Neuronal stem cell (in vitro differentiated cells): ENCODE results near the gene THOC6.
A peak's percentile ranks its signal among the peaks of the same experiment; 100 is the strongest.

ENCODE experiments used
- DNase-seq: peaks from one replicate; pipeline ENCODE4 v3.0.0-alpha.2; 2013; ENCODE audit warnings: low spot score
- H2AFZ ChIP-seq: one replicate; pipeline ENCODE4 v1.6.1; 2013; ENCODE audit warnings: mild to moderate bottlenecking, low read length, inconsistent platforms
- H2AK5ac ChIP-seq: 2 replicates; pipeline ENCODE4 v1.6.1; 2013; ENCODE audit warnings: low read depth, mild to moderate bottlenecking, inconsistent platforms, low read length, moderate library complexity, mixed read lengths
- H2BK120ac ChIP-seq: 2 replicates; pipeline ENCODE4 v1.6.1; 2013; ENCODE audit warnings: low read depth, mild to moderate bottlenecking, inconsistent platforms, low read length, moderate library complexity, mixed read lengths
- H2BK12ac ChIP-seq: one replicate; pipeline ENCODE4 v1.6.1; 2013; ENCODE audit warnings: low read length, inconsistent platforms
- H2BK15ac ChIP-seq: 2 replicates; pipeline ENCODE4 v1.6.1; 2013; ENCODE audit warnings: mild to moderate bottlenecking, low read length, inconsistent platforms, mixed read lengths
- H2BK5ac ChIP-seq: one replicate; pipeline ENCODE4 v1.6.1; 2013; ENCODE audit warnings: inconsistent platforms, mild to moderate bottlenecking, low read length, moderate library complexity
- H3K14ac ChIP-seq: one replicate; pipeline ENCODE4 v1.6.1; 2013; ENCODE audit warnings: low read length, inconsistent platforms
- H3K18ac ChIP-seq: 2 replicates; pipeline ENCODE4 v1.6.1; 2013; ENCODE audit warnings: low read length, inconsistent platforms
- H3K23ac ChIP-seq: 2 replicates; pipeline ENCODE4 v1.6.1; 2013; ENCODE audit warnings: low read depth, mild to moderate bottlenecking, mixed read lengths, low read length, inconsistent platforms; ENCODE audit not compliant: poor library complexity
- H3K27ac ChIP-seq: replicated peaks from 3 replicates; pipeline ENCODE4 v1.5.1; 2013; ENCODE audit warnings: low read length, inconsistent platforms
- H3K27me3 ChIP-seq, 3 experiments: 2 replicates each; pipeline ENCODE4 v1.6.1; 2013; ENCODE audit warnings: low read length in 3 of 3, mild to moderate bottlenecking in 2 of 3, inconsistent platforms in 1 of 3, low read depth in 1 of 3, mixed read lengths in 1 of 3, moderate library complexity in 1 of 3; ENCODE audit not compliant: control insufficient read depth in 3 of 3, insufficient read depth in 3 of 3
- H3K36me3 ChIP-seq, 2 donors: replicated peaks in 1 of 2; 2 replicates each; pipeline ENCODE4 v1.6.1; 2013; ENCODE audit warnings: low read length in 2 of 2; ENCODE audit not compliant: control insufficient read depth in 2 of 2, insufficient read depth in 2 of 2
- H3K4ac ChIP-seq: 2 replicates; pipeline ENCODE4 v1.6.1; 2013; ENCODE audit warnings: inconsistent platforms, mild to moderate bottlenecking, low read length, moderate library complexity
- H3K4me1 ChIP-seq, 2 donors: 1 replicate in 1 of 2; 2 replicates in 1 of 2; pipeline ENCODE4 v1.6.1; 2013; ENCODE audit warnings: low read length in 2 of 2, low read depth in 1 of 2; ENCODE audit not compliant: control insufficient read depth in 2 of 2, insufficient read depth in 1 of 2
- H3K4me2 ChIP-seq: one replicate; pipeline ENCODE4 v1.6.1; 2013; ENCODE audit warnings: mild to moderate bottlenecking, low read length, inconsistent platforms; ENCODE audit not compliant: insufficient read depth, poor library complexity, severe bottlenecking
- H3K4me3 ChIP-seq, 2 donors: 2 replicates each; pipeline ENCODE4 v1.5.1; 2013; ENCODE audit warnings: low read length in 2 of 2, mild to moderate bottlenecking in 2 of 2, inconsistent platforms in 1 of 2, moderate library complexity in 1 of 2
- H3K79me1 ChIP-seq: one replicate; pipeline ENCODE4 v1.6.1; 2013; ENCODE audit warnings: low read depth, mild to moderate bottlenecking, inconsistent platforms, low read length, moderate library complexity
- H3K9ac ChIP-seq: one replicate; pipeline ENCODE4 v1.6.1; 2013; ENCODE audit warnings: mild to moderate bottlenecking, low read depth, low read length, inconsistent platforms; ENCODE audit not compliant: poor library complexity
- H3K9me3 ChIP-seq, 2 donors: replicated peaks in 1 of 2; 2 replicates each; pipeline versions ENCODE3 to v1.6.1; 2013; ENCODE audit warnings: low read length in 2 of 2, mild to moderate bottlenecking in 2 of 2, inconsistent platforms in 1 of 2, low read depth in 1 of 2, mixed read lengths in 1 of 2, moderate library complexity in 1 of 2; ENCODE audit not compliant: control insufficient read depth in 2 of 2, insufficient read depth in 1 of 2
- H4K8ac ChIP-seq: one replicate; pipeline ENCODE4 v1.6.1; 2013; ENCODE audit warnings: low read depth, mild to moderate bottlenecking, inconsistent platforms, low read length, moderate library complexity
- H4K91ac ChIP-seq: one replicate; pipeline ENCODE4 v1.6.1; 2013; ENCODE audit warnings: low read length, low read depth, mild to moderate bottlenecking, inconsistent platforms; ENCODE audit not compliant: poor library complexity
- WGBS, 2 donors: extraction: QIAGEN DNeasy Blood & Tissue Kit; methylation state at CpG; one replicate each; pipeline ENCODE4 v1.1.7; 2013; ENCODE audit warnings: missing lambda C conversion rate in 2 of 2, mixed read lengths in 1 of 2; ENCODE audit not compliant: insufficient read length in 2 of 2, insufficient replicate concordance in 1 of 2; ENCODE audit errors: extremely low coverage in 2 of 2; 5-methylcytosine and 5-hydroxymethylcytosine counted together

The THOC6 gene

GRCh38 chr16:3025032-3026002 is 1.5 kb downstream of the THOC6 start:
- H2AFZ ChIP-seq, result no peak overlapping the region
- H2BK5ac ChIP-seq, result no peak overlapping the region
- H3K4me2 ChIP-seq, result no peak overlapping the region
- H3K14ac ChIP-seq, result no peak overlapping the region
- peaks cover 3% of the 10 kb centered on the region for H3K79me1 ChIP-seq
- H3K9ac ChIP-seq, result no peak overlapping the region
- no peaks in the 10 kb centered on the region for H3K9me3 ChIP-seq
- no peak overlapping the region for H2AK5ac ChIP-seq
- DNase-seq, result no peak
- no peak overlapping the region for H3K27ac ChIP-seq
- H3K36me3 ChIP-seq, result peaks cover 9 to 26% of the 10 kb centered on the region in 2 donors
- no peak overlapping the region for H3K4ac ChIP-seq
- H3K27me3 ChIP-seq, result no peaks in the 10 kb centered on the region
- H3K18ac ChIP-seq, result no peak overlapping the region
- no peak overlapping the region for H4K8ac ChIP-seq
- no peak overlapping the region for H3K23ac ChIP-seq
- H4K91ac ChIP-seq, result no peak overlapping the region
- no CpG with 5 or more reads among the region's 18 CpGs for WGBS, 2 donors
- no peak overlapping the region for H2BK12ac ChIP-seq
- H2BK15ac ChIP-seq, result no peak overlapping the region
- H3K4me1 ChIP-seq, result peaks cover 23% of the 10 kb centered on the region in 2 donors
- no peak overlapping the region for H2BK120ac ChIP-seq
- H3K4me3 ChIP-seq, result no peak overlapping the region

GRCh38 chr16:3026003-3026378 is 2.2 kb downstream of the THOC6 start:
- no CpG with 5 or more reads among the region's 8 CpGs for WGBS, 2 donors
- no peak overlapping the region for H2BK15ac ChIP-seq
- H3K4me1 ChIP-seq, result peaks cover 23 to 27% of the 10 kb centered on the region in 2 donors
- H4K91ac ChIP-seq, result no peak overlapping the region
- H2AK5ac ChIP-seq, result no peak overlapping the region
- no peak overlapping the region for H2BK12ac ChIP-seq
- no peak overlapping the region for H2BK5ac ChIP-seq
- peaks cover 3% of the 10 kb centered on the region for H3K79me1 ChIP-seq
- H2AFZ ChIP-seq, result no peak overlapping the region
- H3K9me3 ChIP-seq, result no peaks in the 10 kb centered on the region
- H2BK120ac ChIP-seq, result no peak overlapping the region
- H3K4ac ChIP-seq, result no peak overlapping the region
- H3K23ac ChIP-seq, result no peak overlapping the region
- no peak overlapping the region for H3K9ac ChIP-seq
- H3K18ac ChIP-seq, result no peak overlapping the region
- no peak overlapping the region for H3K4me2 ChIP-seq
- H4K8ac ChIP-seq, result no peak overlapping the region
- H3K4me3 ChIP-seq, result no peak overlapping the region
- no peak overlapping the region for H3K27ac ChIP-seq
- peaks cover 0 to 2% (median 0%) of the 10 kb centered on the region in 3 experiments for H3K27me3 ChIP-seq
- no peak for DNase-seq
- no peak overlapping the region for H3K14ac ChIP-seq
- peaks cover 9 to 26% of the 10 kb centered on the region in 2 donors for H3K36me3 ChIP-seq

- H3K18ac ChIP-seq, result no peak overlapping the region
- no peak overlapping the region for H3K4ac ChIP-seq
- H4K8ac ChIP-seq, result no peak overlapping the region
- H3K36me3 ChIP-seq, result peaks cover 9 to 26% of the 10 kb centered on the region in 2 donors
- H3K4me2 ChIP-seq, result no peak overlapping the region
- H3K4me1 ChIP-seq, result peaks cover 19 to 22% of the 10 kb centered on the region in 2 donors
- H2BK5ac ChIP-seq, result no peak overlapping the region
- no peak overlapping the region for H3K27ac ChIP-seq
- peaks cover 3% of the 10 kb centered on the region for H3K79me1 ChIP-seq
- DNase-seq, result no peak
- no peak overlapping the region for H3K14ac ChIP-seq
- peaks cover 0 to 3% (median 0%) of the 10 kb centered on the region in 3 experiments for H3K27me3 ChIP-seq
- no CpG with 5 or more reads among the region's 24 CpGs for WGBS, 2 donors
- no peak overlapping the region for H2BK120ac ChIP-seq
- H3K9me3 ChIP-seq, result no peaks in the 10 kb centered on the region
- peak overlapping the region; percentile 82 for H3K23ac ChIP-seq
- H2BK12ac ChIP-seq, result no peak overlapping the region
- H4K91ac ChIP-seq, result no peak overlapping the region
- no peak overlapping the region for H2AFZ ChIP-seq
- no peak overlapping the region for H2AK5ac ChIP-seq
- H3K9ac ChIP-seq, result no peak overlapping the region
- no peak overlapping the region for H3K4me3 ChIP-seq
- no peak overlapping the region for H2BK15ac ChIP-seq
Observed at GRCh38 chr16:3026609-3027488, 3.0 kb downstream of the THOC6 start.

GRCh38 chr16:3027489-3027795 is 3.6 kb downstream of the THOC6 start:
- no CpG with 5 or more reads among the region's 8 CpGs for WGBS, 2 donors
- H3K18ac ChIP-seq, result no peak overlapping the region
- no peak overlapping the region for H3K14ac ChIP-seq
- H3K27ac ChIP-seq, result no peak overlapping the region
- H2BK120ac ChIP-seq, result no peak overlapping the region
- H3K36me3 ChIP-seq, result peaks cover 9 to 26% of the 10 kb centered on the region in 2 donors
- H4K91ac ChIP-seq, result no peak overlapping the region
- H2AK5ac ChIP-seq, result no peak overlapping the region
- DNase-seq, result no peak
- no peak overlapping the region for H2BK12ac ChIP-seq
- H2BK15ac ChIP-seq, result no peak overlapping the region
- no peak overlapping the region for H4K8ac ChIP-seq
- H2AFZ ChIP-seq, result no peak overlapping the region
- H3K23ac ChIP-seq, result peak overlapping the region; percentile 82
- peaks cover 0 to 4% (median 4%) of the 10 kb centered on the region in 3 experiments for H3K27me3 ChIP-seq
- peaks cover 3% of the 10 kb centered on the region for H3K79me1 ChIP-seq
- H2BK5ac ChIP-seq, result no peak overlapping the region
- H3K4ac ChIP-seq, result no peak overlapping the region
- H3K9me3 ChIP-seq, result no peaks in the 10 kb centered on the region
- H3K4me3 ChIP-seq, result no peak overlapping the region
- H3K4me2 ChIP-seq, result no peak overlapping the region
- H3K4me1 ChIP-seq, result peaks cover 15 to 18% of the 10 kb centered on the region in 2 donors
- no peak overlapping the region for H3K9ac ChIP-seq
